WTC11 (cell line): ENCODE measurements around the gene CRAMP1. TPM values are rescaled to one million over a fixed set of nuclear protein-coding genes. Genes with fewer than 3 reads are reported as not detected.

Experiments
- ATAC-seq: fragments of 200-7000 bp; cut with Tn5 transposase; 2 replicates; pipeline ENCODE4 v1.10.0; 2021; ENCODE audit warnings: mild to moderate bottlenecking, moderate library complexity
- CTCF ChIA-PET: fragments of 300-600 bp; sonication (Branson Sonifier 250); formaldehyde crosslinking; loops from one replicate; lab custom pipeline; 2021; ENCODE audit warnings: antibody characterized with exemption; lab: Charles Lee
- POLR2A ChIA-PET: fragments of 350-600 bp; sonication (Branson Sonifier 250); formaldehyde crosslinking; loops from one replicate; lab custom pipeline; 2021; ENCODE audit warnings: antibody characterized with exemption; lab: Charles Lee
- DNase-seq: peaks from one replicate; pipeline ENCODE4 v3.0.0; 2021; ENCODE audit warnings: low spot score
- H3K27ac Mint-ChIP-seq: 2 replicates; pipeline ENCODE4 v1.8.0; 2021; ENCODE audit warnings: mixed read lengths
- H3K27me3 Mint-ChIP-seq: 2 replicates; pipeline ENCODE4 v1.8.0; 2021; ENCODE audit warnings: low read depth, mild to moderate bottlenecking, moderate library complexity, mixed read lengths
- H3K36me3 Mint-ChIP-seq: 2 replicates; pipeline ENCODE4 v1.8.0; 2021; ENCODE audit warnings: mixed read lengths
- H3K4me1 Mint-ChIP-seq: 2 replicates; pipeline ENCODE4 v1.8.0; 2022; ENCODE audit warnings: mixed read lengths
- H3K4me3 Mint-ChIP-seq: 2 replicates; pipeline ENCODE4 v1.8.0; 2021; ENCODE audit warnings: mild to moderate bottlenecking, moderate library complexity, mixed read lengths
- H3K9me3 Mint-ChIP-seq: 2 replicates; pipeline ENCODE4 v1.8.0; 2021; ENCODE audit warnings: mixed read lengths
- AFF4 ChIP-seq: sonication (generic); formaldehyde crosslinking; IDR thresholded peaks from 2 replicates; pipeline ENCODE4 v1.8.1; 2023; ENCODE audit warnings: mild to moderate bottlenecking, missing genetic modification reagents, borderline replicate concordance
- ATF2 ChIP-seq: sonication (generic); formaldehyde crosslinking; IDR thresholded peaks from 2 replicates; pipeline ENCODE4 v1.8.1; 2022; ENCODE audit warnings: low read depth, missing genetic modification reagents, borderline replicate concordance
- CREB1 ChIP-seq: sonication (generic); formaldehyde crosslinking; IDR thresholded peaks from 2 replicates; pipeline ENCODE4 v1.8.0; 2023; ENCODE audit warnings: mild to moderate bottlenecking, missing genetic modification reagents
- E2F1 ChIP-seq: sonication (generic); formaldehyde crosslinking; IDR thresholded peaks from 2 replicates; pipeline ENCODE4 v1.8.0; 2022; ENCODE audit warnings: mild to moderate bottlenecking, missing genetic modification reagents
- E2F4 ChIP-seq: sonication (generic); formaldehyde crosslinking; IDR thresholded peaks from 2 replicates; pipeline ENCODE4 v1.8.1; 2022; ENCODE audit warnings: low read depth, mild to moderate bottlenecking, moderate library complexity, missing genetic modification reagents, borderline replicate concordance
- GRHL2 ChIP-seq: fragments of 250-450 bp; sonication (Bioruptor Pico); IDR thresholded peaks from 2 replicates; pipeline ENCODE4 v1.8.0; 2022; ENCODE audit warnings: mild to moderate bottlenecking, moderate library complexity; ENCODE audit not compliant: insufficient replicate concordance, severe bottlenecking
- MLX ChIP-seq: sonication (generic); formaldehyde crosslinking; IDR thresholded peaks from 2 replicates; pipeline ENCODE4 v1.8.1; 2023; ENCODE audit warnings: mild to moderate bottlenecking, missing genetic modification reagents, moderate library complexity
- MYBL2 ChIP-seq: sonication (generic); formaldehyde crosslinking; IDR thresholded peaks from 2 replicates; pipeline ENCODE4 v1.8.1; 2023; ENCODE audit warnings: mild to moderate bottlenecking, moderate library complexity, missing genetic modification reagents
- SMAD3 ChIP-seq: sonication (generic); formaldehyde crosslinking; IDR thresholded peaks from 2 replicates; pipeline ENCODE4 v1.8.0; 2022; ENCODE audit warnings: missing genetic modification reagents, mild to moderate bottlenecking, borderline replicate concordance
- ZMAT4 ChIP-seq: fragments of 250-450 bp; sonication (Bioruptor Pico); IDR thresholded peaks from 2 replicates; pipeline ENCODE4 v1.9.0; 2021; ENCODE audit warnings: mild to moderate bottlenecking
- ZNF138 ChIP-seq: sonication (generic); formaldehyde crosslinking; conservative IDR thresholded peaks from 2 replicates; pipeline ENCODE4 v1.8.1; 2022; ENCODE audit warnings: mild to moderate bottlenecking, moderate library complexity, missing genetic modification reagents
- ZNF281 ChIP-seq: sonication (generic); formaldehyde crosslinking; IDR thresholded peaks from 2 replicates; pipeline ENCODE4 v1.8.0; 2023; ENCODE audit warnings: mild to moderate bottlenecking, missing genetic modification reagents
- ZNF532 ChIP-seq: fragments of 250-450 bp; sonication (Bioruptor Pico); IDR thresholded peaks from 2 replicates; pipeline ENCODE4 v1.9.0; 2021; ENCODE audit warnings: mild to moderate bottlenecking, borderline replicate concordance
- total RNA-seq: library from RNA; stranded (reverse); gene quantifications from 3 replicates; pipeline ENCODE4 v1.2.3, GENCODE V29; 2021

The CRAMP1 gene
- total RNA-seq, 1 experiment from 2014 or later: 27.4 TPM

GRCh38 chr16:1665829-1666228 lies 53.7 kb downstream of the CRAMP1 start:
- TF ChIP-seq ZNF138 (CRISPR knock-in tag) (no peak), E2F1 (CRISPR knock-in tag) (no peak), MYBL2 (no peak), MLX (CRISPR knock-in tag) (no peak), ZNF532 (CRISPR knock-in tag) (no peak), ZNF281 (CRISPR knock-in tag) (no peak), ATF2 (CRISPR knock-in tag) (no peak)
- ATAC-seq (no peak), DNase-seq (no peak)
- Mint-ChIP-seq H3K36me3 (peaks cover 61% of the 10 kb centered on the region), H3K27me3 (no peaks in the 10 kb centered on the region), H3K4me3 (no peak overlapping the region), H3K9me3 (no peaks in the 10 kb centered on the region), H3K27ac (no peak overlapping the region), H3K4me1 (no peaks in the 10 kb centered on the region)
- ChIA-PET POLR2A (no interaction called here), CTCF (interaction anchor here (1.3 kb wide), 1 partner anchor 58 kb away, joined by 3 read pairs; no protein-coding TSS in a partner anchor)

- Mint-ChIP-seq H3K4me1 (no peaks in the 10 kb centered on the region), H3K27ac (no peak overlapping the region), H3K27me3 (no peaks in the 10 kb centered on the region), H3K4me3 (no peak overlapping the region), H3K9me3 (no peaks in the 10 kb centered on the region), H3K36me3 (peaks cover 66% of the 10 kb centered on the region)
- no peak for DNase-seq
- ChIA-PET CTCF (no interaction called here), POLR2A (no interaction called here)
- no peak for ATAC-seq
- TF ChIP-seq ZNF281 (CRISPR knock-in tag) (no peak), GRHL2 (CRISPR knock-in tag) (no peak), SMAD3 (no peak), ZMAT4 (CRISPR knock-in tag) (no peak), E2F4 (CRISPR knock-in tag) (no peak), CREB1 (CRISPR knock-in tag) (no peak), AFF4 (CRISPR knock-in tag) (no peak)
These were observed 54.2 kb downstream of the CRAMP1 start for GRCh38 chr16:1666316-1666715.
